Breast epithelium (tissue), 4 donors: ENCODE measurements around the gene MIF. TPM values are rescaled to one million over a fixed set of nuclear protein-coding genes. Genes with fewer than 3 reads are reported as not detected.
"Not testable (repeated sequence)": the region's sequence is repeated elsewhere in the genome, so short reads cannot be mapped to it uniquely, and the experiment has no call there.

Source experiments
- DNase-seq, 2 donors: peaks; one replicate each; pipeline ENCODE4 v3.0.0-alpha.2; 2019; ENCODE audit warnings: low spot score in 2 of 2
- H3K27ac ChIP-seq, 2 donors: fragments of 200-600 bp; sonication (generic) in 1 of 2; one replicate each; pipeline ENCODE4 v1.5.1; 2016 to 2019; ENCODE audit warnings: mild to moderate bottlenecking in 1 of 2
- H3K27me3 ChIP-seq, 2 donors: fragments of 200-600 bp; sonication (generic) in 1 of 2; one replicate each; pipeline versions ENCODE4 v1.5.1 to v1.6.0; 2017 to 2019; ENCODE audit warnings: control low read depth in 1 of 2, mild to moderate bottlenecking in 1 of 2
- H3K36me3 ChIP-seq: fragments of 200-600 bp; one replicate; pipeline ENCODE4 v1.5.1; 2019
- H3K4me1 ChIP-seq, 2 donors: fragments of 200-600 bp; sonication (generic); one replicate each; pipeline ENCODE4 v1.5.1; 2016 to 2019; ENCODE audit warnings: control low read depth in 1 of 2
- H3K4me3 ChIP-seq, 3 donors: fragments of 200-600 bp; sonication (generic); 1 replicate in 2 of 3; 2 replicates in 1 of 3; pipeline ENCODE4 v1.5.1; 2016 to 2019; ENCODE audit warnings: mild to moderate bottlenecking in 3 of 3, moderate library complexity in 2 of 3
- H3K9me3 ChIP-seq, 2 donors: fragments of 200-600 bp; sonication (generic) in 1 of 2; one replicate each; pipeline ENCODE4 v1.5.1; 2016 to 2019; ENCODE audit warnings: control low read depth in 1 of 2
- POLR2A ChIP-seq: fragments of 450-650 bp; IDR thresholded peaks from one replicate; pipeline ENCODE4 v1.6.1; 2016; ENCODE audit warnings: antibody characterized with exemption, mild to moderate bottlenecking, moderate library complexity
- POLR2AphosphoS5 ChIP-seq, 3 donors: sonication (generic); formaldehyde crosslinking; IDR thresholded peaks; one replicate each; pipeline ENCODE4 v1.6.1; 2017; ENCODE audit warnings: antibody characterized with exemption in 3 of 3
- intact Hi-C: fragments of 100-400 bp; cut with DNase I; formaldehyde crosslinking; loops from one replicate; pipeline ENCODE4 v1.15.1; 2023; ENCODE audit warnings: low total_unique reads
- total RNA-seq, 3 donors: library from RNA; depleted of rRNA; stranded (reverse); fragments of >200 nt; gene quantifications; one replicate each; pipeline ENCODE4 v1.1.0, GENCODE V29; 2016
- TF ChIP-seq, protein P1 (sequence below), 3 donors: fragments of 450-650 bp; IDR thresholded peaks; one replicate each; pipeline ENCODE4 v1.5.1; 2016 to 2017; ENCODE audit warnings: antibody characterized with exemption in 3 of 3, mild to moderate bottlenecking in 3 of 3, moderate library complexity in 3 of 3

The MIF gene
- total RNA-seq, 3 donors from 2014 or later, result 191 to 466 (median 261) TPM

DNA sequence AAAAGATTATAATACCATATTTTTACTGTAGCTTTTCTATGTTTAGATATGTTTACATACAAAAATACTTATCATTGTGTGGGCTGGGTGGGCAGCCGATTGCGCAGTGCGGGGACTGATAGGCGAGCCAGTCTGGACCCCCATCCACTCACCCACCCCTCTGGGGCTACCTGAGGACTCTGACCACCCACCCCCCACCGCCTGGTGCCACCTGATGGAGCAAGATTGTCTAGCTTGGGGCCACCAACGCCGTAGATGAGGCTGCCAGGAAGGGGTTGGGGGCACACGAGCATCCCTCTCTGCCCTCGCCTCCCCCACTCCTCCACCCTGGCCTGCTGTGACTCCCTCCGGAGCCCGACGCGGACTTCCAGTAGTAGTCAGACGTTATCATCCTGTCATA, 32.4 kb downstream of the MIF start:
- TF ChIP-seq, protein P1, sequence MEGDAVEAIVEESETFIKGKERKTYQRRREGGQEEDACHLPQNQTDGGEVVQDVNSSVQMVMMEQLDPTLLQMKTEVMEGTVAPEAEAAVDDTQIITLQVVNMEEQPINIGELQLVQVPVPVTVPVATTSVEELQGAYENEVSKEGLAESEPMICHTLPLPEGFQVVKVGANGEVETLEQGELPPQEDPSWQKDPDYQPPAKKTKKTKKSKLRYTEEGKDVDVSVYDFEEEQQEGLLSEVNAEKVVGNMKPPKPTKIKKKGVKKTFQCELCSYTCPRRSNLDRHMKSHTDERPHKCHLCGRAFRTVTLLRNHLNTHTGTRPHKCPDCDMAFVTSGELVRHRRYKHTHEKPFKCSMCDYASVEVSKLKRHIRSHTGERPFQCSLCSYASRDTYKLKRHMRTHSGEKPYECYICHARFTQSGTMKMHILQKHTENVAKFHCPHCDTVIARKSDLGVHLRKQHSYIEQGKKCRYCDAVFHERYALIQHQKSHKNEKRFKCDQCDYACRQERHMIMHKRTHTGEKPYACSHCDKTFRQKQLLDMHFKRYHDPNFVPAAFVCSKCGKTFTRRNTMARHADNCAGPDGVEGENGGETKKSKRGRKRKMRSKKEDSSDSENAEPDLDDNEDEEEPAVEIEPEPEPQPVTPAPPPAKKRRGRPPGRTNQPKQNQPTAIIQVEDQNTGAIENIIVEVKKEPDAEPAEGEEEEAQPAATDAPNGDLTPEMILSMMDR (IDR thresholded peaks at IDR 0.05), result no peak
- TF ChIP-seq POLR2AphosphoS5 (IDR thresholded peaks at IDR 0.05) (no peak), POLR2A (no peak)
- Histone ChIP-seq H3K27me3 (no peaks in the 10 kb centered on the region), H3K4me3 (no peak overlapping the region), H3K27ac (no peak overlapping the region), H3K36me3 (no peaks in the 10 kb centered on the region), H3K9me3 (no peaks in the 10 kb centered on the region), H3K4me1 (no peaks in the 10 kb centered on the region)
- DNase-seq, result no peak
- intact Hi-C loops, result no loop called here

DNA sequence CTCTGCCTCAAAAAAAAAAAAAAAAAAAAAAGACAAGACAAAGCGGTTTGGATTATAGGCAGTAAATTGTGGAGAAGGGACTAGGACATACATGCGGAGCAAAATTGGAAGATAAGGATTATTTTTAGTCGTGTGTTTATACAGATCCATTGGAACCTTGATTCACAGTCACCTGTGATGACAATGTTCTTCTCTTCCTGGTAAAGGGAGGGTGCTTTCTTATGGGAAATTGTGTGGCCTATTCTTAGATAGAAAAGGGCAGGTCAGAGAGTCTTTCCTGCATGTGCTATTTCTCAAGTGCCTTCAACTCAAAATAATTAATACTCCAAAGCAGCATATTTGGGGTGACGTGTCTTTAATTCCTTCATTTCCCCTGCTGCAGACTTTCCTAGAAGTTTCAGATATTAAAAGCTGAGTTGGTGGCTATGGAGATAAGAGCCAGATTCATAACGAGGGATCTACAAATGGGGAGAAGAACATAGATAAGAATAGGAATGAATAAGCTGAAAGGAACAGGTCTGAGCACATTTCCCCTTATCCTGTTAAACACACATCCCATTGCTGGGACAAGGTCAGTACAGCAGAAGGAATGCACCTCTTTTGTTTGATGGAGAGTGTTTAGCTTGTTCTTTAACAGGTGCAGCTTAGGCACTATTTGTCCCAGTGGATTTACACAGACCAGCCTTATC, 44.3 kb downstream of the MIF start:
- peak overlapping the region in 1 of 2 donors; percentile 43 for H3K27ac ChIP-seq
- H3K27me3 ChIP-seq, result no peaks in the 10 kb centered on the region
- H3K4me1 ChIP-seq, result no peaks in the 10 kb centered on the region
- no peaks in the 10 kb centered on the region for H3K36me3 ChIP-seq
- TF ChIP-seq, protein P1 (IDR thresholded peaks at IDR 0.05), result no peak
- no peak for TF ChIP-seq POLR2AphosphoS5 (IDR thresholded peaks at IDR 0.05)
- no peak for TF ChIP-seq POLR2A
- H3K9me3 ChIP-seq, result no peaks in the 10 kb centered on the region
- no peak for DNase-seq
- no peak overlapping the region for H3K4me3 ChIP-seq
- intact Hi-C loops, result no loop called here

DNA sequence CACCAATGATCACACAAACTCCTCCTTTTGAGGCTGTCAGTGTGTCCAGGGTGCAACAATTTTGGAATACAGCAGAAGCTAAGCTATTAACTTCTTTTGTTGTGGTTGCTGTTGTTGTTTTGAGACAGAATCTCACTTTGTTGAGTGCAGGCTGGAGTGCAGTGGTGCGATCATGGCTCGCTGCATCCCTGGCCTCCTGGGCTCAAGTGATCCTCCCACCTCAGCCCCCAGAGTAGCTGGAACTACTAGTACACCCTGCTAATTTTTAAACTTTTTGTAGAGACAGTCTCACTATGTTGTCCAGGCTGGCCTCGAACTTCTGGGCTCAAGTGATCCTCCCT, 44.8 kb downstream of the MIF start:
- H3K4me3 ChIP-seq, result no peak overlapping the region
- H3K36me3 ChIP-seq, result no peaks in the 10 kb centered on the region
- intact Hi-C loops, result no loop called here
- H3K27ac ChIP-seq, result peak overlapping the region in 1 of 2 donors; percentile 43
- TF ChIP-seq, protein P1 (IDR thresholded peaks at IDR 0.05), result no peak
- TF ChIP-seq POLR2A (no peak), POLR2AphosphoS5 (IDR thresholded peaks at IDR 0.05) (no peak)
- no peaks in the 10 kb centered on the region for H3K4me1 ChIP-seq
- no peak for DNase-seq
- no peaks in the 10 kb centered on the region for H3K9me3 ChIP-seq
- no peaks in the 10 kb centered on the region for H3K27me3 ChIP-seq

DNA sequence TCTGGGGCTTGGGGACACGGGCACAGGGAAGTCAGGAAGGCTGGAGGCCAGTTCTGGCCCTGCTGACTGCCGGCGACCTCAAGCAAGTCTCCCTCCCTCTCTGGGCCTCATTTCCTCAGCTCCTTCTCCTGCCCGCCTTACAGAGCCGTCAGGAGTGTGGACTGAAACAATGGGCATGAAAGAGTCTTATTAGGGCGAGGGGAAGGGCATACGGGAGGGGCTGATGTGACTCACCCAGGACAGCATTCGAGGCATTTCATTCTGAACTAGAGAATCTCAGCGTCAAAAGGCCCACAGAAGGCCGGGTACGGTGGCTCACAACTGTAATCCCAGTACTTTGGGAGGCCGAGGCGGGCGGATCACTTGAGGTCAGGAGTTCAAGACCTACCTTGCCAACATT, 46.0 kb downstream of the MIF start:
- H3K4me1 ChIP-seq, intact Hi-C loops, DNase-seq, H3K27me3 ChIP-seq, H3K36me3 ChIP-seq, H3K9me3 ChIP-seq, H3K27ac ChIP-seq, H3K4me3 ChIP-seq: not testable (repeated sequence)

Other genes with a start within 250 kb of the MIF start
- 1 to 10 TPM in 1 of 3 donors, not detected in 2; 2.0 TPM for gene RGL4, start 203.4 kb upstream of the MIF start, total RNA-seq
- 1 to 10 TPM; 3.2 to 4.6 (median 4.1) TPM for gene ZNF70, start 143.3 kb upstream of the MIF start, total RNA-seq
- not detected for gene VPREB3, start 140.0 kb upstream of the MIF start, total RNA-seq
- not detected for gene C22orf15, start 131.4 kb upstream of the MIF start, total RNA-seq
- gene CHCHD10, start 126.4 kb upstream of the MIF start, total RNA-seq, result 10 to 100 TPM in 2 of 3 donors, 1 to 10 TPM in 1; 5.6 to 22.8 (median 21.4) TPM
- gene MMP11, start 121.5 kb upstream of the MIF start, total RNA-seq, result 1 to 10 TPM; 1.9 to 6.2 (median 4.8) TPM
- gene SMARCB1, start 107.4 kb upstream of the MIF start, total RNA-seq, result 10 to 100 TPM; 34.6 to 60.2 (median 50.1) TPM
- 1 to 10 TPM in 2 of 3 donors, under 1 TPM in 1; 0.48 to 6.6 (median 2.8) TPM for gene DERL3, start 55.4 kb upstream of the MIF start, total RNA-seq
- 10 to 100 TPM; 10.2 to 17.0 (median 13.1) TPM for gene SLC2A11, start 36.5 kb upstream of the MIF start, total RNA-seq
- 10 to 100 TPM in 1 of 3 donors, 1 to 10 TPM in 2; 4.3 to 16.1 (median 4.3) TPM for gene GSTT2B, start 66.8 kb downstream of the MIF start, total RNA-seq
- 1 to 10 TPM in 2 of 3 donors, not detected in 1; 1.0 to 1.3 TPM for gene DDTL, start 72.5 kb downstream of the MIF start, total RNA-seq
- gene DDT, start 80.1 kb downstream of the MIF start, total RNA-seq, result 100 to 1,000 TPM; 122 to 146 (median 136) TPM
- not detected for gene GSTT2, start 85.8 kb downstream of the MIF start, total RNA-seq
- not detected for gene GSTT4, start 111.1 kb downstream of the MIF start, total RNA-seq
- 10 to 100 TPM; 24.3 to 56.7 (median 50.8) TPM for gene CABIN1, start 116.9 kb downstream of the MIF start, total RNA-seq